DOHH2 (cell line): ENCODE results near the gene TLE1.

Experiments used
- H3F3A ChIP-seq: fragments of 200-600 bp; sonication (generic), shearing (Covaris generic); 2 replicates; pipeline ENCODE4 v1.6.0; 2016; ENCODE audit warnings: antibody characterized with exemption, mild to moderate bottlenecking; ENCODE audit not compliant: control insufficient read depth, insufficient read depth
- H3K27ac ChIP-seq: fragments of 200-600 bp; sonication (generic); 2 replicates; pipeline ENCODE4 v1.5.1; 2014; ENCODE audit warnings: low read depth, mild to moderate bottlenecking, low read length, moderate library complexity
- H3K27me3 ChIP-seq: fragments of 200-600 bp; sonication (generic); 2 replicates; pipeline ENCODE4 v1.6.1; 2014; ENCODE audit warnings: mild to moderate bottlenecking, low read length, mixed read lengths; ENCODE audit not compliant: control insufficient read depth
- H3K36me3 ChIP-seq: fragments of 200-600 bp; sonication (generic); 2 replicates; pipeline ENCODE4 v1.6.1; 2014; ENCODE audit warnings: mild to moderate bottlenecking, low read length, moderate library complexity, mixed read lengths; ENCODE audit not compliant: control insufficient read depth
- H3K4me1 ChIP-seq: fragments of 200-600 bp; sonication (generic); 2 replicates; pipeline ENCODE4 v1.6.1; 2014; ENCODE audit warnings: mild to moderate bottlenecking, low read length, mixed read lengths; ENCODE audit not compliant: control insufficient read depth
- H3K4me2 ChIP-seq: fragments of 200-600 bp; sonication (generic); 2 replicates; pipeline ENCODE4 v1.6.0; 2014; ENCODE audit warnings: mild to moderate bottlenecking, low read length, moderate library complexity
- H3K4me3 ChIP-seq: fragments of 200-600 bp; sonication (generic); 2 replicates; pipeline ENCODE4 v1.5.1; 2014; ENCODE audit warnings: mild to moderate bottlenecking, low read length, mixed read lengths
- H3K79me2 ChIP-seq: fragments of 200-600 bp; sonication (generic); 2 replicates; pipeline ENCODE4 v1.6.1; 2014; ENCODE audit warnings: mild to moderate bottlenecking, low read length, mixed read lengths; ENCODE audit not compliant: control insufficient read depth
- H3K9me2 ChIP-seq: fragments of 200-600 bp; sonication (generic); replicated peaks from 2 replicates; pipeline ENCODE4 v1.6.1; 2014; ENCODE audit warnings: mild to moderate bottlenecking, low read length, mixed read lengths; ENCODE audit not compliant: control insufficient read depth
- H3K9me3 ChIP-seq: fragments of 200-600 bp; sonication (generic); 2 replicates; pipeline ENCODE4 v1.6.1; 2014; ENCODE audit warnings: antibody characterized with exemption, low read length, mixed read lengths; ENCODE audit not compliant: control insufficient read depth, insufficient read depth
- H4K20me1 ChIP-seq: fragments of 200-600 bp; sonication (generic); 2 replicates; pipeline ENCODE4 v1.6.0; 2014; ENCODE audit warnings: low read depth, mild to moderate bottlenecking, antibody characterized with exemption, low read length, moderate library complexity; ENCODE audit not compliant: control insufficient read depth, insufficient read depth
- EZH2phosphoT487 ChIP-seq: fragments of 200-600 bp; sonication (generic); IDR thresholded peaks from 2 replicates; pipeline ENCODE4 v1.6.1; 2017; ENCODE audit warnings: borderline replicate concordance, mild to moderate bottlenecking, antibody characterized with exemption, low read length, moderate library complexity, mixed read lengths
- TF ChIP-seq, protein P1 (sequence below): fragments of 200-600 bp; sonication (generic); IDR thresholded peaks from one replicate; pipeline ENCODE4 v1.5.1; 2014; ENCODE audit warnings: antibody characterized with exemption, mild to moderate bottlenecking, low read depth, low read length; ENCODE audit not compliant: poor library complexity, severe bottlenecking

TLE1 gene

DNA sequence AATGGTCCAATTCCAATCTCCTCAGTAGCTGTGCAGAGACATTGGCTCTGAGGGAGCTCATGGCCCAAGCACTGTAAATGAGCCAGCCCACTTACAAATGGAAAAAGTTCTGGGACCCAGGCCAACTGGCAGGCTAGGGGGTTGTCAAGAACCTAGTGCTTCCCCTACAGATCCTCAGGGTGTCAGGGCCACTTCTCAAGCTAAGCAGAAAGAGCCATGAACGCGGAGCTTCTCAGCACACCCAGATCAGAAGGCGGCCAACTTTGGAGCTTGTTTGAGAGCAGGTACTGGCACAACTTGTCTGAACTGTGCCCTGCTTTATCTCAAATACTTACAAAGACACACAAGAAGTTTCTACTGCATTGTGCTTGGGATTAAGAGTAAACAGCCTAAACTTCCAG lies 17.5 kb downstream of the TLE1 start:
- no peak overlapping the region for H3K27ac ChIP-seq
- no peaks in the 10 kb centered on the region for H4K20me1 ChIP-seq
- no peak overlapping the region for H3K4me2 ChIP-seq
- 0 out of 2 replicates have a peak, but pooled peaks cover 2% of the 10 kb centered on the region for H3K27me3 ChIP-seq
- H3K9me2 ChIP-seq = no peaks in the 10 kb centered on the region
- no peaks in the 10 kb centered on the region for H3F3A ChIP-seq
- H3K9me3 ChIP-seq = no peaks in the 10 kb centered on the region
- H3K36me3 ChIP-seq = no peaks in the 10 kb centered on the region
- H3K4me3 ChIP-seq = no peak overlapping the region
- no peaks in the 10 kb centered on the region for H3K79me2 ChIP-seq
- no peak for TF ChIP-seq EZH2phosphoT487
- TF ChIP-seq, protein P1, sequence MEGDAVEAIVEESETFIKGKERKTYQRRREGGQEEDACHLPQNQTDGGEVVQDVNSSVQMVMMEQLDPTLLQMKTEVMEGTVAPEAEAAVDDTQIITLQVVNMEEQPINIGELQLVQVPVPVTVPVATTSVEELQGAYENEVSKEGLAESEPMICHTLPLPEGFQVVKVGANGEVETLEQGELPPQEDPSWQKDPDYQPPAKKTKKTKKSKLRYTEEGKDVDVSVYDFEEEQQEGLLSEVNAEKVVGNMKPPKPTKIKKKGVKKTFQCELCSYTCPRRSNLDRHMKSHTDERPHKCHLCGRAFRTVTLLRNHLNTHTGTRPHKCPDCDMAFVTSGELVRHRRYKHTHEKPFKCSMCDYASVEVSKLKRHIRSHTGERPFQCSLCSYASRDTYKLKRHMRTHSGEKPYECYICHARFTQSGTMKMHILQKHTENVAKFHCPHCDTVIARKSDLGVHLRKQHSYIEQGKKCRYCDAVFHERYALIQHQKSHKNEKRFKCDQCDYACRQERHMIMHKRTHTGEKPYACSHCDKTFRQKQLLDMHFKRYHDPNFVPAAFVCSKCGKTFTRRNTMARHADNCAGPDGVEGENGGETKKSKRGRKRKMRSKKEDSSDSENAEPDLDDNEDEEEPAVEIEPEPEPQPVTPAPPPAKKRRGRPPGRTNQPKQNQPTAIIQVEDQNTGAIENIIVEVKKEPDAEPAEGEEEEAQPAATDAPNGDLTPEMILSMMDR = no peak
- H3K4me1 ChIP-seq = no peaks in the 10 kb centered on the region

DNA sequence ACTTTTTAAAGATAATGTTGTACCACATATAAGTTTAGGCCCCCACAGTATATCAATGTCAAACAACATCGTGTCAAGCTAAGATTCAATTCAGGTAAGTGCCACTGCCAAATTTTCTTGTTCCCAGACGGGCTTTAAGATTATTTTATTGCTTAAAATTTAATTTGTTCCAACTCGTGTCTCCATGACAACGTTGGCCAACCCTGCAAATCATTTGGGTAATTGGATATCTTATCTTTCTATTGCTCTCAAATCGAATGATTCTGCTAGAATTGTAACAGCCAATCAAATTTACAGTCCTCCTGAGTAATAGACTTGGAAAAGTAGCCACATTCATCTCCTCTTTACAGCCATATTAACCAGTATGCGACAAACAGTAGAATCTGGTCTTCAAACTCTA lies 19.5 kb downstream of the TLE1 start:
- Histone ChIP-seq H3K27ac (no peak overlapping the region), H3K79me2 (no peaks in the 10 kb centered on the region), H3K4me1 (peaks cover 10% of the 10 kb centered on the region), H3K4me2 (no peak overlapping the region), H3K4me3 (no peak overlapping the region), H3K36me3 (no peaks in the 10 kb centered on the region), H3K9me2 (no peaks in the 10 kb centered on the region), H3K9me3 (no peaks in the 10 kb centered on the region), H4K20me1 (no peaks in the 10 kb centered on the region), H3K27me3 (0 out of 2 replicates have a peak, but pooled peaks cover 2% of the 10 kb centered on the region), H3F3A (no peaks in the 10 kb centered on the region)
- TF ChIP-seq, protein P1 = no peak
- TF ChIP-seq EZH2phosphoT487 = no peak

DNA sequence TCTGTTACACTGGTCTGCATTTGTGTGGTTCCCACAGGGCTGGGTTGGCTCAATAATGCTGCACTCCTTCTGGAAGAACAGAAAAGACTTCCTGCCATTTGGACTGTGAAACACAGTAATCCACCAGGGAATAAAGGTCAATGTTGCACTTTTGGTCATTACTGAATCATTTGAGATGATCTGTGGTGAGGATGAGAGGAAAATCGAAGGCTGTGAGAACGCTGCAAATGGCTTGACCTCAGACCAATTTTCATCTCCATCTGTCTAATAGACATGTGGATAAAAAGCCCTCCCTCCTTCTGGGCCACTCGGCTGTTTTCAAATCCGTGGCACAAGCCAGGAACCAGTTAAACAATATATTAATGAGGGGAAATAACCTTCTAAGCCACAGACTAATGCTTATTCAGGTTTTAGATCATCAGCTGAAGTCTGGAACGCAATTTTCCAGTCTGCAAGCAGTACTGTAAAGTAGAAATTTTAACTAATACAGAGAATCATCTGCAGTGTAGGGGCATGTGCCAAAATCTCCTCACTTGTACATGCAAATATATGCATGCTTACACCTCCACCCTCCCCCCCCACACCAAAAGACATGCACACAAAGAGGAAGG lies 20.2 kb downstream of the TLE1 start:
- H3F3A ChIP-seq = no peaks in the 10 kb centered on the region
- TF ChIP-seq, protein P1 = no peak
- no peak for TF ChIP-seq EZH2phosphoT487
- no peaks in the 10 kb centered on the region for H3K9me2 ChIP-seq
- no peak overlapping the region for H3K27ac ChIP-seq
- H3K36me3 ChIP-seq = no peaks in the 10 kb centered on the region
- H3K79me2 ChIP-seq = no peaks in the 10 kb centered on the region
- H3K9me3 ChIP-seq = no peaks in the 10 kb centered on the region
- no peak overlapping the region for H3K4me2 ChIP-seq
- H3K27me3 ChIP-seq = 0 out of 2 replicates have a peak, but pooled peaks cover 2% of the 10 kb centered on the region
- H3K4me3 ChIP-seq = no peak overlapping the region
- H3K4me1 ChIP-seq = peaks cover 18% of the 10 kb centered on the region
- H4K20me1 ChIP-seq = no peaks in the 10 kb centered on the region
